H1 (cell line): Measurements from ENCODE around the gene CCR1. TPM values are rescaled to one million over a fixed set of nuclear protein-coding genes. Genes with fewer than 3 reads are reported as not detected.

Experiments used
- CHD2 ChIP-seq: IDR thresholded peaks from 2 replicates; pipeline ENCODE4 v1.6.1; 2012; ENCODE audit warnings: low read length, improper control_type of control experiment
- CREB1 ChIP-seq: IDR thresholded peaks from 2 replicates; pipeline ENCODE4 v1.6.1; 2012; ENCODE audit warnings: inconsistent platforms
- JUN ChIP-seq: IDR thresholded peaks from 2 replicates; pipeline ENCODE4 v1.6.1; 2011; ENCODE audit warnings: low read depth, mild to moderate bottlenecking, improper control_type of control experiment, low read length
- RFX5 ChIP-seq: IDR thresholded peaks from 2 replicates; pipeline ENCODE4 v1.6.1; 2011; ENCODE audit warnings: low read depth, low read length, improper control_type of control experiment, borderline replicate concordance
- SP4 ChIP-seq: IDR thresholded peaks from 2 replicates; pipeline ENCODE4 v1.6.1; 2012; ENCODE audit warnings: low read length, inconsistent platforms
- TAF1 ChIP-seq: IDR thresholded peaks from 2 replicates; pipeline ENCODE4 v1.6.1; 2011; ENCODE audit warnings: mild to moderate bottlenecking, low read depth, low read length
- TAF7 ChIP-seq: optimal IDR thresholded peaks from 2 replicates; pipeline ENCODE3; 2011; ENCODE audit warnings: low read depth, mild to moderate bottlenecking, inconsistent platforms, low read length, moderate library complexity, borderline replicate concordance
- TBP ChIP-seq: IDR thresholded peaks from 2 replicates; pipeline ENCODE4 v1.6.1; 2011; ENCODE audit warnings: low read depth, low read length, improper control_type of control experiment
- polyA plus RNA-seq, 7 experiments: library from polyadenylated mRNA; depleted of rRNA in 3 of 7; stranded (reverse) in 5 of 7; unstranded in 2 of 7; fragments of >200 nt in 5 of 7; fragments of 200-250 nt in 2 of 7; gene quantifications; 1 replicate in 5 of 7; 2 replicates in 1 of 7; 4 replicates in 1 of 7; pipeline versions ENCODE4 v1.2.1 to v1.2.3, GENCODE V29; 2011 to 2013; ENCODE audit warnings: missing spikeins in 2 of 7, mixed read lengths in 2 of 7
- total RNA-seq: library from RNA; stranded (reverse); fragmentation: NEBNext Ultra II Directional; extraction: Animal tissue kit (Norgen Biotek cat#: 25700); gene quantifications from 2 replicates; pipeline ENCODE4 v1.2.1, GENCODE V29; 2021
- TF ChIP-seq, protein P1 (sequence below): fragments of 300-600 bp; sonication (generic); IDR thresholded peaks from 2 replicates; pipeline ENCODE4 v1.7.1; 2012; ENCODE audit warnings: low read length, moderate library complexity, mild to moderate bottlenecking, inconsistent platforms; ENCODE audit not compliant: insufficient replicate concordance
- TF ChIP-seq, protein P2 (sequence below): IDR thresholded peaks from 2 replicates; pipeline ENCODE4 v1.6.1; 2011; ENCODE audit warnings: low read length, improper control_type of control experiment

CCR1 gene
- total and polyA plus RNA-seq, 2 of the 8 experiments (the other 6 are each of a cell fraction or from before 2014, with no cell fraction given) = not detected

DNA sequence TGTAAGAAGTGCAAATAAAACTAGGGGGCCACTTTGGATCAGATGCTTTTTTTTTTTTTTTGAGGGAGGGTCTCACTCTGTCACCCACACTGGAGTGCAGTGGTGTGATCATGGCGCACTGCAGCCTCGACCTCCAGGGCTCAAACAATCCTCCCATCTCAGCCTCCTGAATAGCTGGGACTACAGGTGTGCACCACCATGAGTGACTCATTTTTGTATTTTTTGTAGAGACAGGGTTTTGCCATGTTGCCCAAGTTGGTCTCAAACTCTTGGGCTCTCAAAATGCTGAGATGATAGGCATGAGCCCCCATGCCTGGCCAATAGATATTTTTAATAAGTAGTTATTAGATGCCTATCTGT lies 20.8 kb downstream of the CCR1 start (continued):
- TF ChIP-seq, protein P1, sequence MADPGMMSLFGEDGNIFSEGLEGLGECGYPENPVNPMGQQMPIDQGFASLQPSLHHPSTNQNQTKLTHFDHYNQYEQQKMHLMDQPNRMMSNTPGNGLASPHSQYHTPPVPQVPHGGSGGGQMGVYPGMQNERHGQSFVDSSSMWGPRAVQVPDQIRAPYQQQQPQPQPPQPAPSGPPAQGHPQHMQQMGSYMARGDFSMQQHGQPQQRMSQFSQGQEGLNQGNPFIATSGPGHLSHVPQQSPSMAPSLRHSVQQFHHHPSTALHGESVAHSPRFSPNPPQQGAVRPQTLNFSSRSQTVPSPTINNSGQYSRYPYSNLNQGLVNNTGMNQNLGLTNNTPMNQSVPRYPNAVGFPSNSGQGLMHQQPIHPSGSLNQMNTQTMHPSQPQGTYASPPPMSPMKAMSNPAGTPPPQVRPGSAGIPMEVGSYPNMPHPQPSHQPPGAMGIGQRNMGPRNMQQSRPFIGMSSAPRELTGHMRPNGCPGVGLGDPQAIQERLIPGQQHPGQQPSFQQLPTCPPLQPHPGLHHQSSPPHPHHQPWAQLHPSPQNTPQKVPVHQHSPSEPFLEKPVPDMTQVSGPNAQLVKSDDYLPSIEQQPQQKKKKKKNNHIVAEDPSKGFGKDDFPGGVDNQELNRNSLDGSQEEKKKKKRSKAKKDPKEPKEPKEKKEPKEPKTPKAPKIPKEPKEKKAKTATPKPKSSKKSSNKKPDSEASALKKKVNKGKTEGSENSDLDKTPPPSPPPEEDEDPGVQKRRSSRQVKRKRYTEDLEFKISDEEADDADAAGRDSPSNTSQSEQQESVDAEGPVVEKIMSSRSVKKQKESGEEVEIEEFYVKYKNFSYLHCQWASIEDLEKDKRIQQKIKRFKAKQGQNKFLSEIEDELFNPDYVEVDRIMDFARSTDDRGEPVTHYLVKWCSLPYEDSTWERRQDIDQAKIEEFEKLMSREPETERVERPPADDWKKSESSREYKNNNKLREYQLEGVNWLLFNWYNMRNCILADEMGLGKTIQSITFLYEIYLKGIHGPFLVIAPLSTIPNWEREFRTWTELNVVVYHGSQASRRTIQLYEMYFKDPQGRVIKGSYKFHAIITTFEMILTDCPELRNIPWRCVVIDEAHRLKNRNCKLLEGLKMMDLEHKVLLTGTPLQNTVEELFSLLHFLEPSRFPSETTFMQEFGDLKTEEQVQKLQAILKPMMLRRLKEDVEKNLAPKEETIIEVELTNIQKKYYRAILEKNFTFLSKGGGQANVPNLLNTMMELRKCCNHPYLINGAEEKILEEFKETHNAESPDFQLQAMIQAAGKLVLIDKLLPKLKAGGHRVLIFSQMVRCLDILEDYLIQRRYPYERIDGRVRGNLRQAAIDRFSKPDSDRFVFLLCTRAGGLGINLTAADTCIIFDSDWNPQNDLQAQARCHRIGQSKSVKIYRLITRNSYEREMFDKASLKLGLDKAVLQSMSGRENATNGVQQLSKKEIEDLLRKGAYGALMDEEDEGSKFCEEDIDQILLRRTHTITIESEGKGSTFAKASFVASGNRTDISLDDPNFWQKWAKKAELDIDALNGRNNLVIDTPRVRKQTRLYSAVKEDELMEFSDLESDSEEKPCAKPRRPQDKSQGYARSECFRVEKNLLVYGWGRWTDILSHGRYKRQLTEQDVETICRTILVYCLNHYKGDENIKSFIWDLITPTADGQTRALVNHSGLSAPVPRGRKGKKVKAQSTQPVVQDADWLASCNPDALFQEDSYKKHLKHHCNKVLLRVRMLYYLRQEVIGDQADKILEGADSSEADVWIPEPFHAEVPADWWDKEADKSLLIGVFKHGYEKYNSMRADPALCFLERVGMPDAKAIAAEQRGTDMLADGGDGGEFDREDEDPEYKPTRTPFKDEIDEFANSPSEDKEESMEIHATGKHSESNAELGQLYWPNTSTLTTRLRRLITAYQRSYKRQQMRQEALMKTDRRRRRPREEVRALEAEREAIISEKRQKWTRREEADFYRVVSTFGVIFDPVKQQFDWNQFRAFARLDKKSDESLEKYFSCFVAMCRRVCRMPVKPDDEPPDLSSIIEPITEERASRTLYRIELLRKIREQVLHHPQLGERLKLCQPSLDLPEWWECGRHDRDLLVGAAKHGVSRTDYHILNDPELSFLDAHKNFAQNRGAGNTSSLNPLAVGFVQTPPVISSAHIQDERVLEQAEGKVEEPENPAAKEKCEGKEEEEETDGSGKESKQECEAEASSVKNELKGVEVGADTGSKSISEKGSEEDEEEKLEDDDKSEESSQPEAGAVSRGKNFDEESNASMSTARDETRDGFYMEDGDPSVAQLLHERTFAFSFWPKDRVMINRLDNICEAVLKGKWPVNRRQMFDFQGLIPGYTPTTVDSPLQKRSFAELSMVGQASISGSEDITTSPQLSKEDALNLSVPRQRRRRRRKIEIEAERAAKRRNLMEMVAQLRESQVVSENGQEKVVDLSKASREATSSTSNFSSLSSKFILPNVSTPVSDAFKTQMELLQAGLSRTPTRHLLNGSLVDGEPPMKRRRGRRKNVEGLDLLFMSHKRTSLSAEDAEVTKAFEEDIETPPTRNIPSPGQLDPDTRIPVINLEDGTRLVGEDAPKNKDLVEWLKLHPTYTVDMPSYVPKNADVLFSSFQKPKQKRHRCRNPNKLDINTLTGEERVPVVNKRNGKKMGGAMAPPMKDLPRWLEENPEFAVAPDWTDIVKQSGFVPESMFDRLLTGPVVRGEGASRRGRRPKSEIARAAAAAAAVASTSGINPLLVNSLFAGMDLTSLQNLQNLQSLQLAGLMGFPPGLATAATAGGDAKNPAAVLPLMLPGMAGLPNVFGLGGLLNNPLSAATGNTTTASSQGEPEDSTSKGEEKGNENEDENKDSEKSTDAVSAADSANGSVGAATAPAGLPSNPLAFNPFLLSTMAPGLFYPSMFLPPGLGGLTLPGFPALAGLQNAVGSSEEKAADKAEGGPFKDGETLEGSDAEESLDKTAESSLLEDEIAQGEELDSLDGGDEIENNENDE = no peak
- TF ChIP-seq JUN (no peak), SP4 (no peak), TAF1 (no peak), TBP (no peak), CREB1 (no peak), RFX5 (no peak), CHD2 (no peak), TAF7 (no peak)
- TF ChIP-seq, protein P2, sequence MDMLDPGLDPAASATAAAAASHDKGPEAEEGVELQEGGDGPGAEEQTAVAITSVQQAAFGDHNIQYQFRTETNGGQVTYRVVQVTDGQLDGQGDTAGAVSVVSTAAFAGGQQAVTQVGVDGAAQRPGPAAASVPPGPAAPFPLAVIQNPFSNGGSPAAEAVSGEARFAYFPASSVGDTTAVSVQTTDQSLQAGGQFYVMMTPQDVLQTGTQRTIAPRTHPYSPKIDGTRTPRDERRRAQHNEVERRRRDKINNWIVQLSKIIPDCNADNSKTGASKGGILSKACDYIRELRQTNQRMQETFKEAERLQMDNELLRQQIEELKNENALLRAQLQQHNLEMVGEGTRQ = no peak
